ENCODE data around the gene IPPK.

Gene IPPK

DNA sequence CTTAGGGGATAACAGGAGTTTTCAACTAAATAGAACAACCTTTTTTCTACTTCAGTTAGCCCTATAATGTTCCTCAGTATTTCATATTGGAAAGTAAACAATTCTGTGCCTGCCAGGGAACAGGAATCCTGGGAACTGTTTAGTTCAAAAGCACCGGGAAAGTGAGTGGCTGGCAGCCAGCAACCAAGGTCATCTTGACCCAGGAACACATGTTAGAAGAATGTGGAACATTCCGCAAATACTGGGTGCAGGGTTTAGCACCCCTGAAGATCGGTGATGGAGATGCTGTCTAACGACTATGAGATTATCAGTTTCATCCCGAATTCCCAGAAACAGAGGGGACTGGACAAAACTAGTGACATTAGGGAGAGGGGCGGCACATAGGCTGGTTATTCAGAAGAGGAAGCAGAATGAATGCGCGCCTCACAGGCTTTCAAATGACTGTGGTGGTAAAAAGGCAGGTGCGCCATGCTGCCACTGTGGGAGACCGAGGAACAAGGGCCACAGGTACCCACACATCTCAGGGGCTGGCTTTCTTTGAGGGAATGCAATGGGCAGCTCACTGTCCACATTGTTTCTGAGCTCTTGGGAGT lies 51.2 kb downstream of the IPPK start:
- in situ Hi-C loops (cut with HindIII; ENCODE audit: low sequenced_read_pairs): no loop called here
- H3K4me3 ChIP-seq (ENCODE audit: low read depth, low read length): no peak overlapping the region
- TF ChIP-seq, protein P1, sequence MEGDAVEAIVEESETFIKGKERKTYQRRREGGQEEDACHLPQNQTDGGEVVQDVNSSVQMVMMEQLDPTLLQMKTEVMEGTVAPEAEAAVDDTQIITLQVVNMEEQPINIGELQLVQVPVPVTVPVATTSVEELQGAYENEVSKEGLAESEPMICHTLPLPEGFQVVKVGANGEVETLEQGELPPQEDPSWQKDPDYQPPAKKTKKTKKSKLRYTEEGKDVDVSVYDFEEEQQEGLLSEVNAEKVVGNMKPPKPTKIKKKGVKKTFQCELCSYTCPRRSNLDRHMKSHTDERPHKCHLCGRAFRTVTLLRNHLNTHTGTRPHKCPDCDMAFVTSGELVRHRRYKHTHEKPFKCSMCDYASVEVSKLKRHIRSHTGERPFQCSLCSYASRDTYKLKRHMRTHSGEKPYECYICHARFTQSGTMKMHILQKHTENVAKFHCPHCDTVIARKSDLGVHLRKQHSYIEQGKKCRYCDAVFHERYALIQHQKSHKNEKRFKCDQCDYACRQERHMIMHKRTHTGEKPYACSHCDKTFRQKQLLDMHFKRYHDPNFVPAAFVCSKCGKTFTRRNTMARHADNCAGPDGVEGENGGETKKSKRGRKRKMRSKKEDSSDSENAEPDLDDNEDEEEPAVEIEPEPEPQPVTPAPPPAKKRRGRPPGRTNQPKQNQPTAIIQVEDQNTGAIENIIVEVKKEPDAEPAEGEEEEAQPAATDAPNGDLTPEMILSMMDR (IDR thresholded peaks at IDR 0.05; ENCODE audit: low read depth, low read length, missing control alignments): no peak
- no peak for DNase-seq (ENCODE audit: low read depth)

DNA sequence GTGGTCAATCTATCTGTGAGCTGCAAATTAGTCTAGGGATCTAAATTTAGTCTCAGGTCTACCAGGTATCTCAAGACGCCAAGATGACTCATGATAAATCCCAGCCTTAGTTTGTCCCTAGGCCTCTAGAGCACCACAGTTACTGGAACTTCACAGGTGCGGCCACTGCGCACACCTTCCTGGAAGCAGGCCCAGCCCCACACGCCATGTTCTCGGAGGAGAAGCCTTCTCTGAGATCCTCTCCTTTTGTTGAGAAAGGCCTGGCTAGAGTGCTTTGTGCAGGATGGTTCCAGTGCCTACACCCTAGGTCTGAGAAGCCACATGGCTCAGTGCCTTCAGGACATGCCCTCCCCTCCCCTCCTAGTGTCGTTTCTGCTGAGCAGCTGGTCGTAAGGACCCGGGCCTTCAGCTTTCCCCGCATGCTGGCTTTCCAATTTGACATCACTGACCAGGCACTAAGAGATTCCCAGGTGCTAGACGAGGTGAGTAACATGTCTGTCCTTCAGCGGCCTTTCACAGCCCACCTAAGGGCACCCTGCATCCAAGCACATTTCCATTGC lies 51.9 kb downstream of the IPPK start:
- DNase-seq (ENCODE audit: low read depth): no peak
- TF ChIP-seq, protein P1 (IDR thresholded peaks at IDR 0.05; ENCODE audit: low read depth, low read length, missing control alignments): no peak
- in situ Hi-C loops (cut with HindIII; ENCODE audit: low sequenced_read_pairs): no loop called here
- H3K4me3 ChIP-seq (ENCODE audit: low read depth, low read length): no peak overlapping the region

DNA sequence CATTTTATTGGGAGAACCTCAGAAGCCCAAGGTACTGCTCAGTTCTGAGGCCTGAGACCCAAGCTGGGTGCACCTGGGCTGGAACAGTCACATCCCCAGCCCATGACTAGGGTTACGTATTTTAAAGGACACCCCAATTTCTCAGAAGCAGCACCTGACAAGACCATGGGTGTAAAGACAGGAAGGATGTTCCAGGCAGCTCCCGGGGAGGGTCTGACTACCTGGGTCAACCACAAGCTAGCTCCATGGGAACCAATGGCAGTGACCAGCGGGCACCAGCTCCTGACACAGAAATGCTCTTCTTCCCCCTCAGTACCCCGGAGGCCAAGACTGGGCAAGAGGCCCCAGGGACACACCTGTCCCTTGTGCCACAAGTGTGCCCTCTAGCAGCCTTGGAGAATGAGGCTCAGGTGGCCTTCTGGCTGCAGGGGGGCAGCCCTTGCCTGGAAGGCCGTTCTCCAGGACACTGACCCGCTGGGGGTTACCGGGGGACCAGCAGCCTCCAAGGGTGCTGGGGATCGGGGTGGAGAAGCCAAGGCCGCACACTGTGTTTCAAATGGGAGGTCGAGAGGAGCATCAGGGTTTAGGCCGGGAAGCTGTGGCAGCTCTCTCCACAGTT lies 52.6 kb downstream of the IPPK start:
- H3K4me3 ChIP-seq (ENCODE audit: low read depth, low read length): no peak overlapping the region
- in situ Hi-C loops (cut with HindIII; ENCODE audit: low sequenced_read_pairs): no loop called here
- TF ChIP-seq, protein P1 (IDR thresholded peaks at IDR 0.05; ENCODE audit: low read depth, low read length, missing control alignments): no peak
- no peak for DNase-seq (ENCODE audit: low read depth)

DNA sequence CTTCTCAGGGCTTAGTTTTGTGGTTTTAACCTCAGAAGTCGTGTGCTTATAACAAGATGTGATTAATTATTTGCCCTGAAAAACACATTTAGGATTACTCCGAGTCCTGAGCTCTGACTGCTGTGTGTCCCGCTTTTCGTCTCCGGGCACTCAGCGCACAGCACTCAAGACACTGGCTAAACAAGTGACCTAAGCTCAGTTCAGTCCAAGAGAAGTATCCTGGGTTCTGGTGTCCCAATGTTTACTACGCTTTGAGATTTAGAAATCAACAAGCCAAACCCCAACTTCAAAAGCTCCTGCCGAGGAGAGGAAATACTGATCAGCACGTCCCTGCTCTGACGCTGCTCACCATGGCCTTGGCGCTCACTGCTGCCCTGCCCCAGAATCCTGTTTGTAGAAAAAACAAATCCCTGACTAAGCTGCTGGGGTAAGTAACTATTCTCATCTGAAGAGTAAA lies 53.2 kb downstream of the IPPK start:
- in situ Hi-C loops (cut with HindIII; ENCODE audit: low sequenced_read_pairs): no loop called here
- H3K4me3 ChIP-seq (ENCODE audit: low read depth, low read length): no peak overlapping the region
- TF ChIP-seq, protein P1 (IDR thresholded peaks at IDR 0.05; ENCODE audit: low read depth, low read length, missing control alignments): no peak
- DNase-seq (ENCODE audit: low read depth): no peak

DNA sequence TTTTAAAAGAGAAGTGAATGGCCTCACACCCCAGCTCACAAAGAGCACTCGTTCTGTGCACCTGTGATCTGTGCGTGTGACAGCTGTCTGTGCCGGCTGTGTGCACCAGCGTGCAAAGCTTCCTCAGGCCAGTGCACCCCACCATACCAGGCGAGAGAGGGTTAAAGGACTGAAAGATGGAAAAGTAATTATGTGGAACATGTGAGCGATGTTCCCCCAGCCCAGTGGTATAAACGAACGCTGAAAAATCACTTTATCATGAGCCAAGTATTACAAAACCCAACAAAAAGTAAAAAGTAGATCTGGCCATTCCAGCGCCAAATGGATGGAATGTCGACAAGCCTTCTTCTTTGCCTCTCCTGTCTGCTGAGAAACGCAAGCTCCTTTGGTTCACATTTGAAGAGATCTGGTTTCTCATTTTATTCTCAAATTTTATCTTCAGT lies 53.7 kb downstream of the IPPK start:
- no peak overlapping the region for H3K4me3 ChIP-seq (ENCODE audit: low read depth, low read length)
- TF ChIP-seq, protein P1 (IDR thresholded peaks at IDR 0.05; ENCODE audit: low read depth, low read length, missing control alignments): no peak
- in situ Hi-C loops (cut with HindIII; ENCODE audit: low sequenced_read_pairs): no loop called here
- DNase-seq (ENCODE audit: low read depth): no peak

DNA sequence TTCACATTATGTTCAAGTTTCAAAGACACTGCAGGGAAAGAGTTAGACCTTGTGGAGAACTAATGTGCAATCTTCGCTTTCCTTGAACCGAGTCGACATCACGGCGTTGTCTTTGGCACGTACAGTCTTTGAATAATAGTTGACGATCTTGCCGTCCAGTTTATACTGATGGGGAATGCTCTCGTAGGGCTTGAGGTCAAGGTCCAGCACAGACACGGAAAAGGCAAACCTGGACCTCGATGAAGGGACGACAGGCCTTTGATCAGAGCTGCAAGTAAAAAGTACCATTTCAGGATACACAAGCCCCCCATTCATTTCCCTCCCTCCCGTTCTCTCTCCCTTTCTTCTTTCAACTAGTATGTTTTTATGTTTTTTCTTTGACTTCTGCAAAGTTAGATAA lies 54.1 kb downstream of the IPPK start:
- no peak for DNase-seq (ENCODE audit: low read depth)
- TF ChIP-seq, protein P1 (IDR thresholded peaks at IDR 0.05; ENCODE audit: low read depth, low read length, missing control alignments): no peak
- in situ Hi-C loops (cut with HindIII; ENCODE audit: low sequenced_read_pairs): no loop called here
- no peak overlapping the region for H3K4me3 ChIP-seq (ENCODE audit: low read depth, low read length)

All from astrocyte of the cerebellum (primary cell).